Peyer's patch (tissue), 4 donors: ENCODE data around the gene SLC25A6.

Source experiments
- POLR2A ChIP-seq, 2 donors: fragments of 450-650 bp; IDR thresholded peaks; one replicate each; pipeline ENCODE4 v1.5.1; 2017; ENCODE audit warnings: antibody characterized with exemption in 2 of 2, mild to moderate bottlenecking in 2 of 2, moderate library complexity in 2 of 2
- TF ChIP-seq, protein P1 (sequence below), 6 experiments: fragments of 450-650 bp in 4 of 6; fragments of 200-600 bp in 2 of 6; sonication (generic) in 1 of 6; IDR thresholded peaks; one replicate each; pipeline ENCODE4 v1.5.1; 2017 to 2019; ENCODE audit warnings: antibody characterized with exemption in 6 of 6, mild to moderate bottlenecking in 3 of 6, moderate library complexity in 1 of 6

DNA sequence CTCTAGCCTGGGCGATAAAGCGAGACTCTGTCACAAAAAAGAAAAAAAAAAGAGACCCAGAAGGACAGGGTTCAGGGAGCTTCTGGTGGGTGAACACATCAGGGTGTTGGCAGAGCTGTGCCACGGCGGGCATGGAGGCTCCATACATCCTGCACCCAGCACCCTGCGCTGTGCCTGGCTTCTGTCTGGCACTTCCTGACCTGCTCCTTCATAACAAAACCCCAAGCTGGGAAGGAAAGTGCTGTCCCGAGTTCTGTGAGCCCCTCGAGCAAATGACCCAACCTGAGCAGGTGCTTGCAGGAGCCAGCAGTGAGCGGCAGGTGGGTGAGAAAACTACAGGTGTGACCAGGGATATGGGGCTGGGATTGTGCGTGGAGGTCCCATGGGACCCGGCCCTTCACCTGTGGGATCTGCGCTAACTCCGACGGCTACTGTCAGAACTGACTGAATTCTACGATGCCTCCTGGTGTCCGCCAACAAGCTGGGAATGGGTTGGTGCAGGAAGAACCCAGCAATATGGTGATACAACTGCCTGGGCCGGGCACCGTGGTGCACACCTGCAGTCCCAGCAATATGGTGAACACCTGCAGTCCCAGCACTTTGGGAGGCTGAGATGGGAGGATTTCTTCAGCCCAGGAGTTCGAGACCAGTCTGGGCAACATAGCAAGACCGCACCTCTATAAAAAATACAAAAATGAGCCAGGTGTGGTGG, 41.9 kb upstream of the SLC25A6 start:
- no peak for TF ChIP-seq POLR2A (IDR thresholded peaks at IDR 0.05)
- TF ChIP-seq, protein P1, sequence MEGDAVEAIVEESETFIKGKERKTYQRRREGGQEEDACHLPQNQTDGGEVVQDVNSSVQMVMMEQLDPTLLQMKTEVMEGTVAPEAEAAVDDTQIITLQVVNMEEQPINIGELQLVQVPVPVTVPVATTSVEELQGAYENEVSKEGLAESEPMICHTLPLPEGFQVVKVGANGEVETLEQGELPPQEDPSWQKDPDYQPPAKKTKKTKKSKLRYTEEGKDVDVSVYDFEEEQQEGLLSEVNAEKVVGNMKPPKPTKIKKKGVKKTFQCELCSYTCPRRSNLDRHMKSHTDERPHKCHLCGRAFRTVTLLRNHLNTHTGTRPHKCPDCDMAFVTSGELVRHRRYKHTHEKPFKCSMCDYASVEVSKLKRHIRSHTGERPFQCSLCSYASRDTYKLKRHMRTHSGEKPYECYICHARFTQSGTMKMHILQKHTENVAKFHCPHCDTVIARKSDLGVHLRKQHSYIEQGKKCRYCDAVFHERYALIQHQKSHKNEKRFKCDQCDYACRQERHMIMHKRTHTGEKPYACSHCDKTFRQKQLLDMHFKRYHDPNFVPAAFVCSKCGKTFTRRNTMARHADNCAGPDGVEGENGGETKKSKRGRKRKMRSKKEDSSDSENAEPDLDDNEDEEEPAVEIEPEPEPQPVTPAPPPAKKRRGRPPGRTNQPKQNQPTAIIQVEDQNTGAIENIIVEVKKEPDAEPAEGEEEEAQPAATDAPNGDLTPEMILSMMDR (IDR thresholded peaks at IDR 0.05), result no peak
